ENCODE data around the gene MFSD6. TPM values are rescaled to one million over a fixed set of nuclear protein-coding genes. Genes with fewer than 3 reads are reported as not detected.

Gene MFSD6
- total RNA-seq, 1 donor from 2014 or later = 0.37 TPM

DNA sequence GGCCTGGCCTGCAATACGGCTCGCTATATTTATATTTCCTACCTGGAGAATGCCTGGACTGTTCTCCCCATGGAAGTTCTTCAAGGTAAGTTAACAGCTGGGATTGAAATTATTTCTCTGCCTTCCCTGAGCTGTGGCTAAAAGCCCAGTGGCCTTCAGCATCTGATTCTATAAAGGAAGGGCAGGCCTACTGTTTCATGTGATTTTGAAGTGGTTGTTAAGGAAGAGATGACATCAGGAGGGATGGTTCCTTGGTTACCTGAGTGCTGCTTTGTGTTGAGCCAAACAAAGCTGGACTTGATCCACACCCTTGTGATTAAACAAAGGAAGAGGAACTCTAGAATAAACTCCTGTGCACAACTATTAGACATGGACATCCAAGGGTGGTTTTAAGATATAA lies 61.6 kb downstream of the MFSD6 start:
- H3K4me1 Mint-ChIP-seq = peaks cover 21% of the 10 kb centered on the region
- no peaks in the 10 kb centered on the region for H3K9me3 ChIP-seq (ENCODE audit: low read depth)
- no peaks in the 10 kb centered on the region for H3K27me3 ChIP-seq
- H3K4me3 Mint-ChIP-seq = no peak overlapping the region
- H2AFZ ChIP-seq (replicated peaks) = no peak overlapping the region
- DNase-seq (ENCODE audit: low spot score) = no peak
- H3K9me3 Mint-ChIP-seq = peaks cover 16% of the 10 kb centered on the region
- no peaks in the 10 kb centered on the region for H4K20me1 ChIP-seq (ENCODE audit: low read depth)
- no peaks in the 10 kb centered on the region for H3K36me3 ChIP-seq
- no peak overlapping the region for H3K4me2 ChIP-seq
- no peak overlapping the region for H3K4me3 ChIP-seq
- H3K27me3 Mint-ChIP-seq (ENCODE audit: insufficient read depth, low read depth) = peaks cover 3% of the 10 kb centered on the region
- no peak overlapping the region for H3K27ac Mint-ChIP-seq
- peaks cover 17% of the 10 kb centered on the region for H3K4me1 ChIP-seq
- H3K27ac ChIP-seq = no peak overlapping the region
- TF ChIP-seq EZH2 (IDR thresholded peaks at IDR 0.05) (no peak), EZH2phosphoT487 (IDR thresholded peaks at IDR 0.05) (no peak)
- TF ChIP-seq, protein P1, sequence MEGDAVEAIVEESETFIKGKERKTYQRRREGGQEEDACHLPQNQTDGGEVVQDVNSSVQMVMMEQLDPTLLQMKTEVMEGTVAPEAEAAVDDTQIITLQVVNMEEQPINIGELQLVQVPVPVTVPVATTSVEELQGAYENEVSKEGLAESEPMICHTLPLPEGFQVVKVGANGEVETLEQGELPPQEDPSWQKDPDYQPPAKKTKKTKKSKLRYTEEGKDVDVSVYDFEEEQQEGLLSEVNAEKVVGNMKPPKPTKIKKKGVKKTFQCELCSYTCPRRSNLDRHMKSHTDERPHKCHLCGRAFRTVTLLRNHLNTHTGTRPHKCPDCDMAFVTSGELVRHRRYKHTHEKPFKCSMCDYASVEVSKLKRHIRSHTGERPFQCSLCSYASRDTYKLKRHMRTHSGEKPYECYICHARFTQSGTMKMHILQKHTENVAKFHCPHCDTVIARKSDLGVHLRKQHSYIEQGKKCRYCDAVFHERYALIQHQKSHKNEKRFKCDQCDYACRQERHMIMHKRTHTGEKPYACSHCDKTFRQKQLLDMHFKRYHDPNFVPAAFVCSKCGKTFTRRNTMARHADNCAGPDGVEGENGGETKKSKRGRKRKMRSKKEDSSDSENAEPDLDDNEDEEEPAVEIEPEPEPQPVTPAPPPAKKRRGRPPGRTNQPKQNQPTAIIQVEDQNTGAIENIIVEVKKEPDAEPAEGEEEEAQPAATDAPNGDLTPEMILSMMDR (IDR thresholded peaks at IDR 0.05) = no peak
- H3F3A ChIP-seq (ENCODE audit: low read depth) = no peaks in the 10 kb centered on the region
- no peaks in the 10 kb centered on the region for H3K79me2 ChIP-seq (ENCODE audit: low read depth)
- H3K36me3 Mint-ChIP-seq = no peaks in the 10 kb centered on the region
- H3K9ac ChIP-seq = no peak overlapping the region

- H3K4me3 ChIP-seq = no peak overlapping the region
- Mint-ChIP-seq H3K4me1 (peaks cover 21% of the 10 kb centered on the region), H3K27ac (no peak overlapping the region)
Observed at GRCh38 chr2:190470256-190470826, 62.2 kb downstream of the MFSD6 start.

DNA sequence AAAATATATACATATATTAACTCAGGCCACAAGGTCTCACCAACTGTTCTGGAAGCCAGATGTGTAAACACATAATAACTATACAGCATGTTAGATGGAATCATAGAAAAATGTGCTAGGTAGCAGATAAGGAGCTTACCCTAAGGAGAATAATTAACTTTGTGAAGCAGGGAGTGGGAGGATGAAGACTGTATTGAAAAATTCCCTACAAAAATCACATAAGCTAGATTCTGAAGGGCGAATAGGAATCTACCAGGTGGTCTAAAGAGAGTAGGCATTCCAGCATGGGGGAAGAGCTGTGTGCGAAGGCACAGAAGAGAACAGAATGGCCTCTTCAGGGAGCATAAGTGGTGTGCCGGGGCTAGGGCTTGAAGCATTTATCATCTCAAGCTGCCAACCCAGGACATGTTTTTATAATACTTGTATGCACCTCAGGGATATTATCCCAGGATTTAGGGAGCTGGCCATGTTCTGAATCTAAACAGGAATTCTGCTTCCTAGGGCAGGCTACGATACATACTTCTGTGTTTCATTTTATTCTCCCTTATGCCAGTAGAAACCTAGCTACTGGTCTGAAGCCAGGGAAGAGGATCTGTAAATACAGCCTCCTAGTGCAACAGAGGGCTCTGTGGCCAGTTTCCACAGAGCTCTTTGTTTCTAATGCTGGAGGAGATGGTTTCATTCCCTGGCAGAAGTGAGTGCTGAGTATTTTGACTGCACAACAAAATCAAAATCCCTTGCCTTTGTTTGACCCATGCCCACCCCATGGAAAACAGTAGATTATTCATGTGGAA lies 69.7 kb downstream of the MFSD6 start:
- Histone ChIP-seq H3K4me2 (no peak overlapping the region), H3K4me3 (no peak overlapping the region), H3F3A (ENCODE audit: low read depth) (no peaks in the 10 kb centered on the region), H3K9me3 (ENCODE audit: low read depth) (no peaks in the 10 kb centered on the region), H3K79me2 (ENCODE audit: low read depth) (no peaks in the 10 kb centered on the region), H3K9ac (no peak overlapping the region), H3K27ac (no peak overlapping the region), H3K4me1 (no peaks in the 10 kb centered on the region), H3K27me3 (no peaks in the 10 kb centered on the region), H3K36me3 (no peaks in the 10 kb centered on the region), H2AFZ (replicated peaks) (peak overlapping the region; percentile 30), H4K20me1 (ENCODE audit: low read depth) (no peaks in the 10 kb centered on the region)
- H3K9me3 Mint-ChIP-seq = peaks cover 7% of the 10 kb centered on the region
- H3K27me3 Mint-ChIP-seq (ENCODE audit: insufficient read depth, low read depth) = no peaks in the 10 kb centered on the region
- no peaks in the 10 kb centered on the region for H3K36me3 Mint-ChIP-seq
- DNase-seq (ENCODE audit: low spot score) = no peak
- H3K27ac Mint-ChIP-seq = no peak overlapping the region
- peaks cover 8% of the 10 kb centered on the region for H3K4me1 Mint-ChIP-seq
- H3K4me3 Mint-ChIP-seq = no peak overlapping the region
- TF ChIP-seq EZH2 (IDR thresholded peaks at IDR 0.05) (no peak), EZH2phosphoT487 (IDR thresholded peaks at IDR 0.05) (no peak)
- TF ChIP-seq, protein P1 (IDR thresholded peaks at IDR 0.05) = no peak

More at GRCh38 chr2:190470256-190470826, 62.2 kb downstream of the MFSD6 start:
- Mint-ChIP-seq H3K27me3 (ENCODE audit: insufficient read depth, low read depth) (peaks cover 3% of the 10 kb centered on the region), H3K36me3 (no peaks in the 10 kb centered on the region), H3K9me3 (peaks cover 16% of the 10 kb centered on the region), H3K4me3 (no peak overlapping the region)
- Histone ChIP-seq H3K36me3 (no peaks in the 10 kb centered on the region), H3K27me3 (no peaks in the 10 kb centered on the region), H3K9ac (no peak overlapping the region), H3K79me2 (ENCODE audit: low read depth) (no peaks in the 10 kb centered on the region), H2AFZ (replicated peaks) (no peak overlapping the region), H4K20me1 (ENCODE audit: low read depth) (no peaks in the 10 kb centered on the region), H3K27ac (no peak overlapping the region), H3K9me3 (ENCODE audit: low read depth) (no peaks in the 10 kb centered on the region), H3F3A (ENCODE audit: low read depth) (no peaks in the 10 kb centered on the region), H3K4me2 (no peak overlapping the region), H3K4me1 (peaks cover 17% of the 10 kb centered on the region)
- DNase-seq (ENCODE audit: low spot score) = no peak
- no peak for TF ChIP-seq EZH2phosphoT487 (IDR thresholded peaks at IDR 0.05)
- TF ChIP-seq, protein P1 (IDR thresholded peaks at IDR 0.05) = no peak
- TF ChIP-seq EZH2 (IDR thresholded peaks at IDR 0.05) = no peak
